Natural killer cell (primary cell): ENCODE data around the gene PQBP1. TPM values are rescaled to one million over a fixed set of nuclear protein-coding genes. Genes with fewer than 3 reads are reported as not detected.
A peak's percentile ranks its signal among the peaks of the same experiment; 100 is the strongest.
"Not testable (repeated sequence)": the region's sequence is repeated elsewhere in the genome, so short reads cannot be mapped to it uniquely, and the experiment has no call there.

Experiments used
- ATAC-seq, 3 donors: fragments of 150-1000 bp in 2 of 3; fragments of 200-7000 bp in 1 of 3; cut with Tn5 transposase; 1 replicate in 1 of 3; 2 replicates in 2 of 3; pipeline ENCODE4 v1.10.0; 2021; ENCODE audit warnings: mild to moderate bottlenecking in 2 of 3, moderate library complexity in 2 of 3
- DNase-seq, 2 donors: peaks; one replicate each; pipeline versions ENCODE4 v3.0.0 to v3.0.0-alpha.2; 2013 to 2021; ENCODE audit warnings: mixed read lengths in 1 of 2
- H3K27ac ChIP-seq: one replicate; pipeline ENCODE4 v1.5.1; 2013; ENCODE audit warnings: mild to moderate bottlenecking, low read length
- H3K27me3 ChIP-seq: one replicate; pipeline ENCODE4 v1.6.1; 2013; ENCODE audit warnings: low read length; ENCODE audit not compliant: control insufficient read depth, insufficient read depth
- H3K36me3 ChIP-seq: one replicate; pipeline ENCODE4 v1.6.1; 2013; ENCODE audit warnings: low read length; ENCODE audit not compliant: control insufficient read depth, insufficient read depth
- H3K4me1 ChIP-seq: one replicate; pipeline ENCODE4 v1.6.1; 2013; ENCODE audit warnings: low read length; ENCODE audit not compliant: control insufficient read depth, insufficient read depth
- H3K4me3 ChIP-seq: one replicate; pipeline ENCODE4 v1.5.1; 2013; ENCODE audit warnings: low read length
- H3K9me3 ChIP-seq: one replicate; pipeline ENCODE4 v1.6.1; 2013; ENCODE audit warnings: low read length; ENCODE audit not compliant: control insufficient read depth, insufficient read depth
- H3K27ac Mint-ChIP-seq, 2 donors: one replicate each; pipeline ENCODE4 v1.8.0; 2022; ENCODE audit warnings: mild to moderate bottlenecking in 2 of 2, mixed read lengths in 2 of 2, moderate library complexity in 1 of 2
- H3K27me3 Mint-ChIP-seq, 2 donors: one replicate each; pipeline ENCODE4 v1.8.0; 2022; ENCODE audit warnings: low read depth in 2 of 2, mixed read lengths in 2 of 2
- H3K36me3 Mint-ChIP-seq: one replicate; pipeline ENCODE4 v1.8.0; 2022; ENCODE audit warnings: mixed read lengths
- H3K4me1 Mint-ChIP-seq, 2 donors: one replicate each; pipeline ENCODE4 v1.8.0; 2022; ENCODE audit warnings: mixed read lengths in 2 of 2
- H3K4me3 Mint-ChIP-seq: one replicate; pipeline ENCODE4 v1.8.0; 2022; ENCODE audit warnings: mild to moderate bottlenecking, moderate library complexity, mixed read lengths
- H3K9me3 Mint-ChIP-seq, 2 donors: one replicate each; pipeline ENCODE4 v1.8.0; 2022; ENCODE audit warnings: mixed read lengths in 2 of 2
- CTCF ChIP-seq: fragments of 200-600 bp; IDR thresholded peaks from one replicate; pipeline ENCODE4 v1.8.0; 2022; ENCODE audit warnings: antibody characterized with exemption
- WGBS: methylation state at CpG from one replicate; pipeline ENCODE4 v1.1.7; 2013; ENCODE audit warnings: missing lambda C conversion rate; ENCODE audit not compliant: insufficient coverage; 5-methylcytosine and 5-hydroxymethylcytosine counted together
- intact Hi-C: fragments of 100-400 bp; cut with micrococcal nuclease; formaldehyde crosslinking; loops from one replicate; pipeline ENCODE4 v1.14.2; 2022
- total RNA-seq, 4 donors: library from RNA; stranded (reverse); fragments of 120-200 nt in 1 of 4; gene quantifications; one replicate each; pipeline versions ENCODE4 v1.2.3 to v1.2.4, GENCODE V29; 2013 to 2022

PQBP1 gene
- total RNA-seq, 3 donors from 2014 or later (not counting 1 experiment from before 2014, with no cell fraction given), result 57.2 to 62.0 (median 59.1) TPM

GRCh38 chrX:48854898-48855297 is 42.8 kb upstream of the PQBP1 start:
- Histone ChIP-seq H3K9me3 (no peaks in the 10 kb centered on the region), H3K4me1 (no peaks in the 10 kb centered on the region), H3K27me3 (no peaks in the 10 kb centered on the region), H3K36me3 (no peaks in the 10 kb centered on the region), H3K27ac (no peak overlapping the region), H3K4me3 (no peak overlapping the region)
- TF ChIP-seq CTCF, result no peak
- H3K27ac Mint-ChIP-seq, result no peak overlapping the region
- peaks cover 10 to 27% of the 10 kb centered on the region in 2 donors for H3K27me3 Mint-ChIP-seq
- no peaks in the 10 kb centered on the region for H3K4me1 Mint-ChIP-seq
- no peaks in the 10 kb centered on the region for H3K36me3 Mint-ChIP-seq
- no peaks in the 10 kb centered on the region for H3K9me3 Mint-ChIP-seq
- intact Hi-C loops, result no loop called here
- 10% methylated on average over 1 of the region's 5 CpGs for WGBS
- no peak for ATAC-seq
- DNase-seq, result peak in 1 of 2 donors; percentile 25
- H3K4me3 Mint-ChIP-seq, result no peak overlapping the region

GRCh38 chrX:48864210-48864609 is 33.5 kb upstream of the PQBP1 start:
- H3K4me3 ChIP-seq, result no peak overlapping the region
- H3K9me3 ChIP-seq, result no peaks in the 10 kb centered on the region
- peaks cover 0 to 33% of the 10 kb centered on the region in 2 donors for H3K27me3 Mint-ChIP-seq
- intact Hi-C loops, result no loop called here
- ATAC-seq (no peak), DNase-seq (no peak)
- no peaks in the 10 kb centered on the region for H3K27me3 ChIP-seq
- H3K4me1 Mint-ChIP-seq, result no peaks in the 10 kb centered on the region
- H3K4me3 Mint-ChIP-seq, result no peak overlapping the region
- H3K4me1 ChIP-seq, result no peaks in the 10 kb centered on the region
- no peaks in the 10 kb centered on the region for H3K9me3 Mint-ChIP-seq
- H3K27ac ChIP-seq, result no peak overlapping the region
- 45% methylated on average over 4 of the region's 4 CpGs for WGBS
- no peaks in the 10 kb centered on the region for H3K36me3 ChIP-seq
- H3K27ac Mint-ChIP-seq, result no peak overlapping the region
- no peaks in the 10 kb centered on the region for H3K36me3 Mint-ChIP-seq
- no peak for TF ChIP-seq CTCF

GRCh38 chrX:48872017-48872416 is 25.7 kb upstream of the PQBP1 start:
- DNase-seq, H3K4me1 Mint-ChIP-seq, H3K27ac ChIP-seq, H3K36me3 Mint-ChIP-seq, ATAC-seq, H3K4me3 ChIP-seq, H3K36me3 ChIP-seq, H3K4me1 ChIP-seq, intact Hi-C loops, H3K9me3 Mint-ChIP-seq, H3K27ac Mint-ChIP-seq, H3K27me3 ChIP-seq, H3K9me3 ChIP-seq, H3K4me3 Mint-ChIP-seq: not testable (repeated sequence)
- WGBS, result no CpG with 5 or more reads among the region's 2 CpGs
- peaks cover 2 to 35% of the 10 kb centered on the region in 2 donors for H3K27me3 Mint-ChIP-seq

- H3K27ac ChIP-seq, H3K27ac Mint-ChIP-seq, H3K27me3 ChIP-seq, ATAC-seq, H3K4me3 ChIP-seq, H3K9me3 Mint-ChIP-seq, H3K9me3 ChIP-seq, intact Hi-C loops, H3K4me3 Mint-ChIP-seq, H3K4me1 ChIP-seq, H3K36me3 Mint-ChIP-seq, H3K36me3 ChIP-seq, DNase-seq, H3K4me1 Mint-ChIP-seq: not testable (repeated sequence)
- no CpG with 5 or more reads among the region's 4 CpGs for WGBS
- peaks cover 2 to 17% of the 10 kb centered on the region in 2 donors for H3K27me3 Mint-ChIP-seq
Measured at GRCh38 chrX:48876944-48877343, 20.8 kb upstream of the PQBP1 start.

- DNase-seq (no peak), ATAC-seq (no peak)
- Mint-ChIP-seq H3K9me3 (no peaks in the 10 kb centered on the region), H3K4me3 (no peak overlapping the region), H3K27me3 (no peaks in the 10 kb centered on the region), H3K36me3 (no peaks in the 10 kb centered on the region), H3K27ac (no peak overlapping the region), H3K4me1 (no peaks in the 10 kb centered on the region)
- no peaks in the 10 kb centered on the region for H3K27me3 ChIP-seq
- intact Hi-C loops, result no loop called here
- H3K36me3 ChIP-seq, result no peaks in the 10 kb centered on the region
- H3K9me3 ChIP-seq, result no peaks in the 10 kb centered on the region
- no peak overlapping the region for H3K4me3 ChIP-seq
- no peaks in the 10 kb centered on the region for H3K4me1 ChIP-seq
- WGBS, result 85% methylated on average over 10 of the region's 10 CpGs
- no peak for TF ChIP-seq CTCF
- H3K27ac ChIP-seq, result no peak overlapping the region
Measured at GRCh38 chrX:48883729-48884128, 14.0 kb upstream of the PQBP1 start.

- WGBS, result 93% methylated on average over 4 of the region's 5 CpGs
- H3K27me3 Mint-ChIP-seq, H3K27ac Mint-ChIP-seq, H3K9me3 Mint-ChIP-seq, H3K4me3 ChIP-seq, H3K9me3 ChIP-seq, DNase-seq, H3K36me3 ChIP-seq, H3K4me1 ChIP-seq, H3K27ac ChIP-seq, H3K36me3 Mint-ChIP-seq, H3K4me3 Mint-ChIP-seq, intact Hi-C loops, ATAC-seq, H3K27me3 ChIP-seq: not testable (repeated sequence)
- H3K4me1 Mint-ChIP-seq, result peaks cover 0 to 10% of the 10 kb centered on the region in 2 donors
Measured at GRCh38 chrX:48886586-48886985, 11.1 kb upstream of the PQBP1 start.
